H1 (cell line): ENCODE results near the gene TFCP2. TPM values are rescaled to one million over a fixed set of nuclear protein-coding genes. Genes with fewer than 3 reads are reported as not detected.

Experiments used
- CTCF ChIA-PET: fragments of 300-600 bp; sonication (Branson Sonifier 250); formaldehyde crosslinking; loops from one replicate; lab custom pipeline; 2021; ENCODE audit not compliant: partially characterized antibody; lab: Charles Lee
- POLR2A ChIA-PET: fragments of 300-600 bp; sonication (Branson Sonifier 250); formaldehyde crosslinking; loops from one replicate; lab custom pipeline; 2021; ENCODE audit warnings: inconsistent platforms; ENCODE audit not compliant: partially characterized antibody; lab: Charles Lee
- DNase-seq, 2 experiments: peaks; one replicate each; pipeline versions ENCODE4 v3.0.0 to v3.0.0-alpha.2; 2010 to 2022; ENCODE audit warnings: low spot score in 2 of 2, low read depth in 1 of 2, mixed read lengths in 1 of 2
- FAIRE-seq: peaks from 2 replicates; lab custom pipeline; 2011; peaks lifted over from hg19 to GRCh38; lab: Jason Lieb, UNC
- H2AFZ ChIP-seq: 2 replicates; pipeline ENCODE4 v1.8.1; 2012; ENCODE audit warnings: low read length, inconsistent platforms
- H2AK5ac ChIP-seq: 2 replicates; pipeline ENCODE4 v1.6.1; 2013; ENCODE audit warnings: low read depth, low read length
- H2BK120ac ChIP-seq: replicated peaks from 2 replicates; pipeline ENCODE3; 2013; ENCODE audit warnings: low read depth, low read length, inconsistent platforms
- H2BK12ac ChIP-seq: 2 replicates; pipeline ENCODE4 v1.6.1; 2013; ENCODE audit warnings: low read depth, low read length
- H2BK15ac ChIP-seq: 2 replicates; pipeline ENCODE4 v1.6.1; 2013; ENCODE audit warnings: low read length
- H2BK20ac ChIP-seq: 2 replicates; pipeline ENCODE4 v1.6.1; 2013; ENCODE audit warnings: low read length
- H2BK5ac ChIP-seq: 2 replicates; pipeline ENCODE4 v1.6.1; 2013; ENCODE audit warnings: low read depth, low read length
- H3K14ac ChIP-seq: 2 replicates; pipeline ENCODE4 v1.6.1; 2013; ENCODE audit warnings: inconsistent platforms; ENCODE audit not compliant: insufficient read length
- H3K18ac ChIP-seq: 2 replicates; pipeline ENCODE4 v1.6.1; 2013; ENCODE audit warnings: low read length; ENCODE audit errors: extremely low read depth
- H3K23ac ChIP-seq: 2 replicates; pipeline ENCODE4 v1.6.1; 2013; ENCODE audit warnings: inconsistent platforms; ENCODE audit not compliant: insufficient read length
- H3K23me2 ChIP-seq: 2 replicates; pipeline ENCODE4 v1.6.1; 2013; ENCODE audit warnings: low read depth, low read length
- H3K27ac ChIP-seq: 2 replicates; pipeline ENCODE4 v1.6.1; 2011; ENCODE audit warnings: low read depth, low read length, inconsistent platforms
- H3K27me3 ChIP-seq, 4 experiments: replicated peaks in 1 of 4; 1 replicate in 1 of 4; 2 replicates in 3 of 4; pipeline versions ENCODE4 v1.6.1 to v1.8.1; 2011 to 2013; ENCODE audit warnings: low read length in 3 of 4, mild to moderate bottlenecking in 3 of 4, inconsistent platforms in 2 of 4, mixed read lengths in 2 of 4, moderate library complexity in 1 of 4; ENCODE audit not compliant: control insufficient read depth in 3 of 4, insufficient read depth in 3 of 4; ENCODE audit errors: extremely low read depth in 1 of 4
- H3K36me3 ChIP-seq, 4 experiments: 2 replicates each; pipeline versions ENCODE4 v1.6.1 to v1.8.1; 2011 to 2013; ENCODE audit warnings: mild to moderate bottlenecking in 4 of 4, low read length in 3 of 4, moderate library complexity in 2 of 4, control low read depth in 1 of 4, inconsistent platforms in 1 of 4; ENCODE audit not compliant: insufficient read depth in 4 of 4, control insufficient read depth in 2 of 4
- H3K4ac ChIP-seq: replicated peaks from 2 replicates; pipeline ENCODE3; 2013; ENCODE audit warnings: low read length, low read depth, mixed read lengths, inconsistent platforms; ENCODE audit not compliant: insufficient read length
- H3K4me1 ChIP-seq, 4 experiments: replicated peaks in 1 of 4; 1 replicate in 1 of 4; 2 replicates in 3 of 4; pipeline versions ENCODE4 v1.6.1 to v1.8.1; 2011 to 2013; ENCODE audit warnings: low read length in 3 of 4, inconsistent platforms in 2 of 4, mixed read lengths in 1 of 4; ENCODE audit not compliant: insufficient read depth in 4 of 4, control insufficient read depth in 3 of 4
- H3K4me2 ChIP-seq, 2 experiments: 2 replicates each; pipeline versions ENCODE4 v1.6.1 to v1.8.1; 2011 to 2013; ENCODE audit warnings: low read depth in 2 of 2, low read length in 2 of 2, control low read depth in 1 of 2, inconsistent platforms in 1 of 2, mild to moderate bottlenecking in 1 of 2; ENCODE audit not compliant: insufficient read depth in 1 of 2
- H3K4me3 ChIP-seq, 4 experiments: fragments of 200-600, 300-600 bp in 1 of 4; sonication (generic), shearing (Covaris generic), sonication (Bioruptor Twin) in 1 of 4; 2 replicates each; pipeline versions ENCODE4 v1.5.1 to v1.8.1; 2011 to 2016; ENCODE audit warnings: low read length in 4 of 4, low read depth in 3 of 4, control low read depth in 2 of 4, inconsistent platforms in 2 of 4, mild to moderate bottlenecking in 2 of 4, mixed read lengths in 1 of 4, moderate library complexity in 1 of 4; ENCODE audit not compliant: insufficient read depth in 2 of 4; ENCODE audit errors: extremely low read depth in 1 of 4
- H3K56ac ChIP-seq: replicated peaks from 2 replicates; pipeline ENCODE3; 2013; ENCODE audit warnings: low read depth, mild to moderate bottlenecking, mixed read lengths, low read length, inconsistent platforms; ENCODE audit not compliant: insufficient read length
- H3K79me1 ChIP-seq: 2 replicates; pipeline ENCODE4 v1.6.1; 2013; ENCODE audit warnings: low read depth, low read length, control low read depth
- H3K79me2 ChIP-seq, 2 experiments: 2 replicates each; pipeline versions ENCODE4 v1.6.1 to v1.8.1; 2012 to 2013; ENCODE audit warnings: low read length in 2 of 2, mild to moderate bottlenecking in 2 of 2, inconsistent platforms in 1 of 2; ENCODE audit not compliant: insufficient read depth in 2 of 2, control insufficient read depth in 1 of 2
- H3K9ac ChIP-seq, 4 experiments: replicated peaks in 1 of 4; 1 replicate in 1 of 4; 2 replicates in 3 of 4; pipeline versions ENCODE4 v1.6.1 to v1.8.1; 2011 to 2013; ENCODE audit warnings: low read depth in 3 of 4, low read length in 3 of 4, control low read depth in 2 of 4, mild to moderate bottlenecking in 2 of 4, moderate library complexity in 2 of 4, inconsistent platforms in 1 of 4; ENCODE audit errors: extremely low read depth in 1 of 4
- H3K9me3 ChIP-seq, 2 experiments: 2 replicates each; pipeline versions ENCODE4 v1.6.1 to v1.8.1; 2012 to 2013; ENCODE audit warnings: mild to moderate bottlenecking in 2 of 2, moderate library complexity in 2 of 2, control low read depth in 1 of 2, inconsistent platforms in 1 of 2, low read depth in 1 of 2, low read length in 1 of 2, mixed read lengths in 1 of 2; ENCODE audit not compliant: insufficient read depth in 2 of 2
- H4K20me1 ChIP-seq, 2 experiments: replicated peaks in 1 of 2; 2 replicates each; pipeline versions ENCODE3 to v1.8.1; 2011 to 2013; ENCODE audit warnings: inconsistent platforms in 2 of 2, low read length in 2 of 2, mild to moderate bottlenecking in 1 of 2; ENCODE audit not compliant: insufficient read depth in 2 of 2, control insufficient read depth in 1 of 2
- H4K5ac ChIP-seq: 2 replicates; pipeline ENCODE4 v1.6.1; 2013; ENCODE audit warnings: low read length, low read depth, mixed read lengths, inconsistent platforms; ENCODE audit not compliant: insufficient read length
- H4K8ac ChIP-seq: 2 replicates; pipeline ENCODE4 v1.8.0; 2013; ENCODE audit warnings: mild to moderate bottlenecking, moderate library complexity, low read length, inconsistent platforms; ENCODE audit not compliant: insufficient read depth; ENCODE audit errors: extremely low read depth
- H4K91ac ChIP-seq: replicated peaks from 2 replicates; pipeline ENCODE3; 2013; ENCODE audit warnings: low read length, mixed read lengths, inconsistent platforms; ENCODE audit not compliant: insufficient read length
- CTBP2 ChIP-seq: IDR thresholded peaks from 2 replicates; pipeline ENCODE4 v1.7.0; 2011; ENCODE audit warnings: borderline replicate concordance, mild to moderate bottlenecking, moderate library complexity, mixed read lengths, low read length; ENCODE audit not compliant: insufficient read depth, insufficient read length
- WGBS, 2 experiments: shearing (Covaris generic) in 1 of 2; methylation state at CpG; one replicate each; pipeline versions ENCODE4 v1.1.6 to v1.1.7; 2013 to 2015; ENCODE audit warnings: low lambda C conversion rate in 2 of 2, mixed read lengths in 2 of 2, inconsistent platforms in 1 of 2, low coverage in 1 of 2, missing lambda C conversion rate in 1 of 2; ENCODE audit not compliant: insufficient replicate concordance in 2 of 2, insufficient coverage in 1 of 2, insufficient read length in 1 of 2; ENCODE audit errors: extremely low coverage in 1 of 2, missing lambda C conversion rate in 1 of 2; 5-methylcytosine and 5-hydroxymethylcytosine counted together
- polyA plus RNA-seq, 7 experiments: library from polyadenylated mRNA; depleted of rRNA in 3 of 7; stranded (reverse) in 5 of 7; unstranded in 2 of 7; fragments of >200 nt in 5 of 7; fragments of 200-250 nt in 2 of 7; gene quantifications; 1 replicate in 5 of 7; 2 replicates in 1 of 7; 4 replicates in 1 of 7; pipeline versions ENCODE4 v1.2.1 to v1.2.3, GENCODE V29; 2011 to 2013; ENCODE audit warnings: missing spikeins in 2 of 7, mixed read lengths in 2 of 7
- total RNA-seq: library from RNA; stranded (reverse); fragmentation: NEBNext Ultra II Directional; extraction: Animal tissue kit (Norgen Biotek cat#: 25700); gene quantifications from 2 replicates; pipeline ENCODE4 v1.2.1, GENCODE V29; 2021

Gene TFCP2
- total and polyA plus RNA-seq, 2 of the 8 experiments (the other 6 are each of a cell fraction or from before 2014, with no cell fraction given): 19.8 to 49.2 TPM

- CTCF ChIA-PET: interaction anchor here (1.4 kb wide), 1 partner anchor 9 kb away, joined by 4 read pairs; no protein-coding TSS in a partner anchor
- Histone ChIP-seq H3K4me2 (no peak overlapping the region), H3K18ac (no peak overlapping the region), H3K23me2 (no peaks in the 10 kb centered on the region), H3K9ac (no peak overlapping the region), H3K79me1 (no peaks in the 10 kb centered on the region), H3K36me3 (no peaks in the 10 kb centered on the region), H3K9me3 (no peaks in the 10 kb centered on the region), H3K79me2 (no peaks in the 10 kb centered on the region), H3K4ac (no peak overlapping the region), H2BK20ac (no peak overlapping the region), H2BK120ac (no peak overlapping the region), H2BK5ac (no peak overlapping the region), H2AFZ (no peak overlapping the region), H4K20me1 (no peaks in the 10 kb centered on the region), H2BK15ac (no peak overlapping the region), H3K4me1 (no peaks in the 10 kb centered on the region), H3K27me3 (no peaks in the 10 kb centered on the region), H4K91ac (no peak overlapping the region), H3K27ac (no peak overlapping the region), H3K23ac (no peak overlapping the region), H4K5ac (no peak overlapping the region), H3K56ac (no peak overlapping the region), H2BK12ac (no peak overlapping the region), H2AK5ac (no peak overlapping the region), H3K4me3 (no peak overlapping the region), H4K8ac (no peak overlapping the region; the same call in 1 of the 2 replicates), H3K14ac (no peak overlapping the region)
- WGBS, 2 experiments: 87% methylated on average over 6 of the region's 6 CpGs; no CpG with 5 or more reads in 1 of the 2 experiments
- FAIRE-seq: no peak
- no peak for TF ChIP-seq CTBP2
- no peak for DNase-seq
- POLR2A ChIA-PET: interaction anchor here (0.6 to 2.0 kb wide), 2 partner anchors 10 to 17 kb away, joined by 4 to 5 read pairs; no protein-coding TSS in a partner anchor
These were observed 12.3 kb upstream of the TFCP2 start for GRCh38 chr12:51185171-51185717.
